Measurements from ENCODE around the gene CUX1.

DNA sequence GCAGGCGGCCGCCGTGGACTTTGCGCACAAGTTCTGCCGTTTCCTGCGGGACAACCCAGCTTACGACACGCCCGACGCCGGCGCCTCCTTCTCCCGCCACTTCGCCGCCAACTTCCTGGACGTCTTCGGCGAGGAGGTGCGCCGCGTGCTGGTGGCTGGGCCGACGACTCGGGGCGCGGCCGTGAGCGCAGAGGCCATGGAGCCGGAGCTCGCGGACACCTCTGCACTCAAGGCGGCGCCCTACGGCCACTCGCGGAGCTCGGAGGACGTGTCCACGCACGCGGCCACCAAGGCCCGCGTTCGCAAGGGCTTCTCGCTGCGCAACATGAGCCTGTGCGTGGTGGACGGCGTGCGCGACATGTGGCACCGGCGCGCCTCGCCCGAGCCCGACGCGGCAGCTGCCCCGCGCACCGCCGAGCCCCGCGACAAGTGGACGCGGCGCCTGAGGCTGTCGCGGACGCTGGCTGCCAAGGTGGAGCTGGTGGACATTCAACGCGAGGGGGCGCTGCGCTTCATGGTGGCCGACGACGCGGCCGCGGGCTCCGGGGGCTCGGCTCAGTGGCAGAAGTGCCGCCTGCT, 483.3 kb downstream of the CUX1 start:
- TF ChIP-seq, protein P1, sequence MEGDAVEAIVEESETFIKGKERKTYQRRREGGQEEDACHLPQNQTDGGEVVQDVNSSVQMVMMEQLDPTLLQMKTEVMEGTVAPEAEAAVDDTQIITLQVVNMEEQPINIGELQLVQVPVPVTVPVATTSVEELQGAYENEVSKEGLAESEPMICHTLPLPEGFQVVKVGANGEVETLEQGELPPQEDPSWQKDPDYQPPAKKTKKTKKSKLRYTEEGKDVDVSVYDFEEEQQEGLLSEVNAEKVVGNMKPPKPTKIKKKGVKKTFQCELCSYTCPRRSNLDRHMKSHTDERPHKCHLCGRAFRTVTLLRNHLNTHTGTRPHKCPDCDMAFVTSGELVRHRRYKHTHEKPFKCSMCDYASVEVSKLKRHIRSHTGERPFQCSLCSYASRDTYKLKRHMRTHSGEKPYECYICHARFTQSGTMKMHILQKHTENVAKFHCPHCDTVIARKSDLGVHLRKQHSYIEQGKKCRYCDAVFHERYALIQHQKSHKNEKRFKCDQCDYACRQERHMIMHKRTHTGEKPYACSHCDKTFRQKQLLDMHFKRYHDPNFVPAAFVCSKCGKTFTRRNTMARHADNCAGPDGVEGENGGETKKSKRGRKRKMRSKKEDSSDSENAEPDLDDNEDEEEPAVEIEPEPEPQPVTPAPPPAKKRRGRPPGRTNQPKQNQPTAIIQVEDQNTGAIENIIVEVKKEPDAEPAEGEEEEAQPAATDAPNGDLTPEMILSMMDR (IDR thresholded peaks at IDR 0.05; ENCODE audit: insufficient read depth, low read depth, low read length), result no peak
- TF ChIP-seq EZH2 (IDR thresholded peaks at IDR 0.05; ENCODE audit: insufficient read depth, low read length), result peak; percentile 42

Data from astrocyte (in vitro differentiated cells and primary cell).